Measurements from ENCODE around the gene TMEM217.

The TMEM217 gene

DNA sequence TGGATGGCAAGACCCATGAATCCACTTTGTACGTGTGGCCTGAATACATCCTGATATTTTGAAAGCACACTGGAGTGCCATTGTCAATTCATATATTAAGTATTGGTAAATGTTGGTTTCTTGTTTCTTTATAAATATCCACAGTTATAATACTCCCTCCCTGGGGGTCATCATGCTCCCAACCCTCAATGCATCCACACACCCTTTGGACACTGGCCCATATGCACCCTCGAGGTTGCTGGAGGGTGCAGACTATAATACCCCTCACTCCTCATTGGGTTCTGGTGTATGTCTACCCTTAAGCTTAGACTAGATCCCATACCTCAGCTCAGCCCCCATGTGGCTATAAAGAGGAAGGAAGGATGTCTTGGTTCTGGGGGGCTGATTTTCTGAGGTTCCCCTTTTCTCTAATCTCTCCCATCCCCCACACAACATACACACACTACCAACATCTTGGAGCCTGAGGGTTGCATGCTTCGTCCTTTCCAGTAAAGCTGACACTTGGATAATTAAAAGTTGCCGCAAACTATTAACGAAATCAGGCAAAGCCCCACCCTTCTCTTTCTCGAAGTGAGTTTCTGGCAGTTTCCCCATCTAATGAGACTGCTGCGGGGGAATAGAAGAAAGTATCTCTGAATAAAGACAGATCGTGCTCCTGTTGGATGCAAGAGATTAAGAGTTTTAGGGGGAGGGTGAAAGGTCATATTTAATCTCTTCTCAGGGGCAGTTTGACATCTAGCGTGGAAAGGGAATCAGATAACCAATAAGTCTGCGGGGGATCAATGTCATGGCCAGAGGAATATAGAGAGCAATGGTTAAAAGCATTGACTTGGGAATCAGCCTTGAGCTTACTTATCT lies 80.6 kb downstream of the TMEM217 start:
- no peaks in the 10 kb centered on the region for H3K27me3 Mint-ChIP-seq
- H3K4me1 Mint-ChIP-seq (ENCODE audit: low read depth) = peaks cover 69% of the 10 kb centered on the region
- peaks cover 46% of the 10 kb centered on the region for H3K36me3 Mint-ChIP-seq (ENCODE audit: low read depth)
- no peaks in the 10 kb centered on the region for H3K9me3 Mint-ChIP-seq
- no peak overlapping the region for H3K4me3 Mint-ChIP-seq
- H3K27ac Mint-ChIP-seq = peak overlapping the region; percentile 63

DNA sequence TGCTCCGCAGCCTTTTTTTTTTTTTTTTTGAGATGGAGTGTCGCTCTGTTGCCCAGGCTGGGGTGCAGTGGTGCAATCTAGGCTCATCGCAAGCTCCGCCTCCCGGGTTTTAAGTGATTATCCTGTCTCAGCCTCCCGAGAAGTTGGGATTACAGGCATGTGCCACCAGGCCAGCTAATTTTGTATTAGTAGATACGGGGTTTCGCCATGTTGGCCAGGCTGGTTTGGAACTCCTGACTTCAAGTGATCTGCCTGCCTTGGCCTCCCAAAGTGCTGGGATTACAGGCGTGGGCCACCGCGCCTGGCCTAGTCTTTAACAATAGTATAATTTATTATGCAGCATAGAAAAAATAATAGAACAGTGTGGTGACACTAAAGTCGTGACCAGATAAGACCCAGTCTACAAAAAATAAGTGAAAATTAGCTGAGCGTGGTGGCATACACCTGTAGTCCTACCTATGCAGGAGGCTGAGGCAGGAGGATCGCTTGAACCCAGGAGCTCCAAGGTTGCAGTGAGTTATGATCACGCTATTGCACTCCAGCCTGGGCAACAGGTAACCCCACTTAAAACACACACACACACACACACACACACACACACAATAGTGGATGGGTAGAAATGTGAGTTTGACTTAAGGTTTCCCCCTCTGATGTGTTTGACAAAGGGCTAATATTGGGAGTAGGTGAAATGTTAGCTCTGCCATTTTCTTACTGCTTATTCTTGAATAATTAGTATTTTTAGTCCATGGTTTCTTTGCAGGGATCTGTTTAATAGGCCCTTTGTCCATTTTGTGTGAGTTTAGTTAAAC lies 81.5 kb downstream of the TMEM217 start:
- H3K36me3 Mint-ChIP-seq (ENCODE audit: low read depth) = peaks cover 54% of the 10 kb centered on the region
- no peak overlapping the region for H3K4me3 Mint-ChIP-seq
- no peaks in the 10 kb centered on the region for H3K27me3 Mint-ChIP-seq
- H3K9me3 Mint-ChIP-seq = no peaks in the 10 kb centered on the region
- H3K4me1 Mint-ChIP-seq (ENCODE audit: low read depth) = peaks cover 66% of the 10 kb centered on the region
- peak overlapping the region; percentile 92 for H3K27ac Mint-ChIP-seq

DNA sequence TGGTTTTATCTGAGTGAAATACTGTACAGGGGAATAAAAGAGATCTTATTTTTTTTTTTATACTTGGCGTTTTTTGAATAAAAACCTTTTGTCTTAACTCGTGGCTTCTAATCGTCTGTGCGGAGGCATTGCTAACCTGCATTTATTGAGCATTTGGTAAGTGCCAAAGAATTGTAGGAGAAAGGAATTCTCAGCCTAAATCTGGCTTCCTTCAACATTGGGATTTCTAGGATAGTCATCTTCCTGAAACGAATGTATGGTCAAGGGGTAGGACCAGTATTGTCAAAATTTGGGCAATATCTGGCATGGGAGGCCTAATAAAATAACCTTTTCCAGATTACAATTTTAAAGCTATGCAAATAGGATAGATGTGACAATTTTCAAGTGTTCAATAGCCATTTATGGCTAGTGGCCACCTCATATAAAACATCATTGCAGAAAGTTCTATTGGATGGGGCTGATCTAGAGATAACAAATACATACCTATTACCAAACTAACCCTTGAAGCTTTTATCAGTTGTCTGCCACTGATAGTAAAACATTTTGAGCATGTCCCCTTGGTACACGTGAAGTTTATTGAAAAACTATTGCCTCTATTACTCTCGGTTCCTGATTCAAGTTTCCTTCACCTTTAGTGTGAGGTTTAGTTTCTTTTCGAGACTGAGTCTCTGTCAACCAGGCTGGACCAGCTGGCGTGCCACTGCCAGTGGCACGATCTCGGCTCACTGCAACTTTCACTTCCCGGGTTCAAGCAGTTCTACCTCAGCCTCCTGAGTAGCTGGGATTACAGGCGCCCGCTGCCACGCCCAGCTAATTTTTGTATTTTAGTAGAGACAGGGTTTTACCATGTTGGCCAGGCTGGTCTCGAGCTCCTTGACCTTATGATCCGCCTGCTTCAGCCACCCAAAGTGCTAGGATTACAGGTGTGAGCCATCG lies 82.3 kb downstream of the TMEM217 start:
- H3K4me3 Mint-ChIP-seq = peak overlapping the region; percentile 94
- no peaks in the 10 kb centered on the region for H3K27me3 Mint-ChIP-seq
- H3K9me3 Mint-ChIP-seq = no peaks in the 10 kb centered on the region
- H3K27ac Mint-ChIP-seq = peak overlapping the region; percentile 92
- H3K36me3 Mint-ChIP-seq (ENCODE audit: low read depth) = peaks cover 59% of the 10 kb centered on the region
- peaks cover 62% of the 10 kb centered on the region for H3K4me1 Mint-ChIP-seq (ENCODE audit: low read depth)

DNA sequence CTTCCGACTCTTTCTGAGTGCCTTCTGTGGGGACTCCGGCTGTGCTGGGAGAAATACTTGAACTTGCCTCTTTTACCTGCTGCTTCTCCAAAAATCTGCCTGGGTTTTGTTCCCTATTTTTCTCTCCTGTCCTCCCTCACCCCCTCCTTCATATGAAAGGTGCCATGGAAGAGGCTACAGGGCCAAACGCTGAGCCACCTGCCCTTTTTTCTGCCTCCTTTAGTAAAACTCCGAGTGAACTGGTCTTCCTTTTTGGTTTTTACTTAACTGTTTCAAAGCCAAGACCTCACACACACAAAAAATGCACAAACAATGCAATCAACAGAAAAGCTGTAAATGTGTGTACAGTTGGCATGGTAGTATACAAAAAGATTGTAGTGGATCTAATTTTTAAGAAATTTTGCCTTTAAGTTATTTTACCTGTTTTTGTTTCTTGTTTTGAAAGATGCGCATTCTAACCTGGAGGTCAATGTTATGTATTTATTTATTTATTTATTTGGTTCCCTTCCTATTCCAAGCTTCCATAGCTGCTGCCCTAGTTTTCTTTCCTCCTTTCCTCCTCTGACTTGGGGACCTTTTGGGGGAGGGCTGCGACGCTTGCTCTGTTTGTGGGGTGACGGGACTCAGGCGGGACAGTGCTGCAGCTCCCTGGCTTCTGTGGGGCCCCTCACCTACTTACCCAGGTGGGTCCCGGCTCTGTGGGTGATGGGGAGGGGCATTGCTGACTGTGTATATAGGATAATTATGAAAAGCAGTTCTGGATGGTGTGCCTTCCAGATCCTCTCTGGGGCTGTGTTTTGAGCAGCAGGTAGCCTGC lies 83.2 kb downstream of the TMEM217 start:
- H3K27ac Mint-ChIP-seq = peak overlapping the region; percentile 92
- peaks cover 62% of the 10 kb centered on the region for H3K4me1 Mint-ChIP-seq (ENCODE audit: low read depth)
- peak overlapping the region; percentile 94 for H3K4me3 Mint-ChIP-seq
- H3K9me3 Mint-ChIP-seq = no peaks in the 10 kb centered on the region
- peaks cover 59% of the 10 kb centered on the region for H3K36me3 Mint-ChIP-seq (ENCODE audit: low read depth)
- H3K27me3 Mint-ChIP-seq = no peaks in the 10 kb centered on the region

DNA sequence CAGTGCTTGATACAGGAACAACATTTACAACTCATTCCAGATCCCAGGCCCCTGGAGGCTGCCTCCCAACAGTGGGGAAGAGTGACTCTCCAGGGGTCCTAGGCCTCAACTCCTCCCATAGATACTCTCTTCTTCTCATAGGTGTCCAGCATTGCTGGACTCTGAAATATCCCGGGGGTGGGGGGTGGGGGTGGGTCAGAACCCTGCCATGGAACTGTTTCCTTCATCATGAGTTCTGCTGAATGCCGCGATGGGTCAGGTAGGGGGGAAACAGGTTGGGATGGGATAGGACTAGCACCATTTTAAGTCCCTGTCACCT lies 83.8 kb downstream of the TMEM217 start:
- Mint-ChIP-seq H3K4me1 (ENCODE audit: low read depth) (peaks cover 65% of the 10 kb centered on the region), H3K4me3 (peak overlapping the region; percentile 94), H3K27me3 (no peaks in the 10 kb centered on the region), H3K9me3 (no peaks in the 10 kb centered on the region), H3K36me3 (ENCODE audit: low read depth) (peaks cover 59% of the 10 kb centered on the region), H3K27ac (peak overlapping the region; percentile 92)

DNA sequence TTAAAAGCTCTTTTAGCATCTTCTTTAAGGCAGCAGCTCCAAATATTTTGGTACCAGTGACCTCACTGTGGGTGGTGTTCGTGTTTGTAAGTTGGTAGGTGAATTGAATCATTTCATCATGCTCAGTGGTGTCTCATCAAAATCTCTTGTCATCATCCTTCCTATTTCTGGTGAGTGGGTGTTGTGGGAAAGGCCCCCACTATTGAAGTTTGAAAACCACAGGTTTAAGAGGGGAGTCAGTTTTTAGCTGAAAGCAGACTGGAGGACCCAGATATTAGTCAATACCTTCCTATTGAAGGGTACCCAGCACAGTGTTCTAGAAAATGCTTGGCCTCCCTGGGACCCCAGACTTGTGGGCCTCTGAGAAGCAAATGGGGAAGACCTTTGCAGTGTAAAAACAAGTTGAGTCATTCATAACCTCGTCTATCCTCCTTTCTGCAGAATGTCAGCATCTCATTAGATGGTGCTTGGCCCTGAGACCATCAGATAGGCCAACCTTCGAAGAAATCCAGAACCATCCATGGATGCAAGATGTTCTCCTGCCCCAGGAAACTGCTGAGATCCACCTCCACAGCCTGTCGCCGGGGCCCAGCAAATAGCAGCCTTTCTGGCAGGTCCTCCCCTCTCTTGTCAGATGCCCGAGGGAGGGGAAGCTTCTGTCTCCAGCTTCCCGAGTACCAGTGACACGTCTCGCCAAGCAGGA lies 84.3 kb downstream of the TMEM217 start:
- peaks cover 70% of the 10 kb centered on the region for H3K4me1 Mint-ChIP-seq (ENCODE audit: low read depth)
- H3K36me3 Mint-ChIP-seq (ENCODE audit: low read depth) = peaks cover 59% of the 10 kb centered on the region
- no peaks in the 10 kb centered on the region for H3K9me3 Mint-ChIP-seq
- H3K27ac Mint-ChIP-seq = peak overlapping the region; percentile 92
- H3K4me3 Mint-ChIP-seq = peak overlapping the region; percentile 94
- no peaks in the 10 kb centered on the region for H3K27me3 Mint-ChIP-seq

DNA sequence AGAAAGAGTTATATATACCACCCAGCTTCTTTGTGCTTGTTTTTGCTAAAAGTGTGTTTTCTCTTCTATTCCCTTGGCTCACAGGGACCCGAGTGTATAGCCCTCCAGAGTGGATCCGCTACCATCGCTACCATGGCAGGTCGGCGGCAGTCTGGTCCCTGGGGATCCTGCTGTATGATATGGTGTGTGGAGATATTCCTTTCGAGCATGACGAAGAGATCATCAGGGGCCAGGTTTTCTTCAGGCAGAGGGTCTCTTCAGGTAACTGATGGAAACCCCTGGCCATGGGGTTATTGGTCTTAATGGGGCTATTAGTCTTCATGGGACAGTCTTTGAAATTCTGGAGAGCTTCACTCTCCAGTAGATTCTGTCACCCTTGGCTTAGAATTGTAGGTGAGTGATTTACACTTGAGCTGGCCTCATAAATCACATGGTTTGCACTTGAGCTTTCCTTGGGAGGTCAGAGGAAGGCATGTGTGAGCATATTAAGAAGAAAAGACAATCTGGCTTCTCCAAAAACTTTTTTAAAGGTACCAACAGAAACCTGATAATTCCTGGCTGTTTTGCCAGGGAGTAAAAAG lies 84.9 kb downstream of the TMEM217 start:
- Mint-ChIP-seq H3K9me3 (no peaks in the 10 kb centered on the region), H3K27me3 (no peaks in the 10 kb centered on the region), H3K4me1 (ENCODE audit: low read depth) (peaks cover 73% of the 10 kb centered on the region), H3K27ac (peak overlapping the region; percentile 92), H3K36me3 (ENCODE audit: low read depth) (peaks cover 59% of the 10 kb centered on the region), H3K4me3 (peak overlapping the region; percentile 94)

DNA sequence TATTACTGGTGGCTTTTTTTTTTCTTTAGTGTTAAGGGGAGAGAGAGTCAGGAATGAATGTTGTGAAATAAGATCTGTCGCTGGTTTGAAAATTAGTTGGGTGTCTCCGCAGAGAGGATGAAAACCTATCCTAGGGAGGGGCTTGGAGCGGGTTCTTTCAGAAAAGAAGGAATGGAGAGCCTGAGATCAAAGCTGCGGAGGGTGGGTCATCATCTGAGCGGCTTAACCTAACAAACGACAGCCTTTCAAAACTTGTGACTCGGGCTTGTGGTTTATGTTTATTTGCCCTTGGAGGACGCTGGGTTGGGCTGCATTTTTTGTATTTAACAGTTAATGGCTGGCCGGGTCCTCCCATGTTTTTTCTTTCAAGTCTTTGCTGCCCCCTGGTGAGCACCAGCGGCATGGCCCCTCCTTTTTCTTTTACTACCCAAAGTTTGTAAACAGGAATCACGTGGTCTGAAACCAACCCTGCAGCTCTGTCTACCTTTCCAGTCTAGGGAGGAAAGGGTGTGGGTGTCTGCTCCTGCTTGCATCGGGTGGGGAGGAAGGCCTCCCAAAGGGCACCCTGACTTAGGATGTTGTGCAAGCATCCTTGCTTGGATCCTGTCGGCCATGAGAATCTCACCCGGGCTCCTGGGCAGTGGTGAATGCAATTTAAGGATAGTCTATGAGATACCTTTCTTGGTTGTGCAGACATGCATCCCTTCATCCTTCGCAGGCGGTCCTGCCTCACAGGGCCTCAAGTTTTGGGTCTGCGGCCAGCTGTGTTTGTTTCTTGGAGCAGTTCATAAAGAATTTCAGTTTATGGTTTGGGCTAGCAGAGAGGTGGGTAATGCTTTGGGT lies 85.8 kb downstream of the TMEM217 start:
- Mint-ChIP-seq H3K4me1 (ENCODE audit: low read depth) (peaks cover 66% of the 10 kb centered on the region), H3K9me3 (no peaks in the 10 kb centered on the region), H3K27ac (peak overlapping the region; percentile 92), H3K36me3 (ENCODE audit: low read depth) (peaks cover 56% of the 10 kb centered on the region), H3K27me3 (no peaks in the 10 kb centered on the region), H3K4me3 (peak overlapping the region; percentile 94)

DNA sequence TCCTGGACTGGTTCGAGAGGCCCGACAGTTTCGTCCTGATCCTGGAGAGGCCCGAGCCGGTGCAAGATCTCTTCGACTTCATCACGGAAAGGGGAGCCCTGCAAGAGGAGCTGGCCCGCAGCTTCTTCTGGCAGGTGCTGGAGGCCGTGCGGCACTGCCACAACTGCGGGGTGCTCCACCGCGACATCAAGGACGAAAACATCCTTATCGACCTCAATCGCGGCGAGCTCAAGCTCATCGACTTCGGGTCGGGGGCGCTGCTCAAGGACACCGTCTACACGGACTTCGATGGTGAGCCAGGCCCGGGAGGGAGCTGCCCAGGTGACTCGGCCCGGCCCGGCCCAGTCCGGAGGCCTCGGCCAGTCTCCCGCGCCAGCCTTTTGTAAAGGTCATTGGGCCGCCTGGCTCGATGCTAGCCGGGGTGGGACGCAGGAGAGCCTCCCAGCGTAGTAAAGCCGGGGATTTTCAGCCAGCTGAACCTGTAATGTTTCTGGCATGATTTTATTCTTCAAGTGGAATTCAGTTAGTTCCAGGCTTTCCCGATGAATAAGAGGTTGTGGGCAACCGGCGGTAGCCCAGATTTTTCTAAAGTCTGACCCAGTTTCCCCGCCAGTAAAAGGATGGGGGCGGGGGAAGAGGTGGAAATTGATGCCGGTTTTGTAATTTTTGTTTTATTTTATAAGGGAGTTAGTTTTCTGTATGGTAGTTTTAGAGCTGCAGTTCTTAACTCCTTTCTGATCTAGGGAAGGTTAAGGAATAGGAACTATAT lies 86.6 kb downstream of the TMEM217 start:
- peaks cover 58% of the 10 kb centered on the region for H3K4me1 Mint-ChIP-seq (ENCODE audit: low read depth)
- peak overlapping the region; percentile 94 for H3K4me3 Mint-ChIP-seq
- peaks cover 51% of the 10 kb centered on the region for H3K36me3 Mint-ChIP-seq (ENCODE audit: low read depth)
- no peaks in the 10 kb centered on the region for H3K27me3 Mint-ChIP-seq
- no peaks in the 10 kb centered on the region for H3K9me3 Mint-ChIP-seq
- peak overlapping the region; percentile 92 for H3K27ac Mint-ChIP-seq

DNA sequence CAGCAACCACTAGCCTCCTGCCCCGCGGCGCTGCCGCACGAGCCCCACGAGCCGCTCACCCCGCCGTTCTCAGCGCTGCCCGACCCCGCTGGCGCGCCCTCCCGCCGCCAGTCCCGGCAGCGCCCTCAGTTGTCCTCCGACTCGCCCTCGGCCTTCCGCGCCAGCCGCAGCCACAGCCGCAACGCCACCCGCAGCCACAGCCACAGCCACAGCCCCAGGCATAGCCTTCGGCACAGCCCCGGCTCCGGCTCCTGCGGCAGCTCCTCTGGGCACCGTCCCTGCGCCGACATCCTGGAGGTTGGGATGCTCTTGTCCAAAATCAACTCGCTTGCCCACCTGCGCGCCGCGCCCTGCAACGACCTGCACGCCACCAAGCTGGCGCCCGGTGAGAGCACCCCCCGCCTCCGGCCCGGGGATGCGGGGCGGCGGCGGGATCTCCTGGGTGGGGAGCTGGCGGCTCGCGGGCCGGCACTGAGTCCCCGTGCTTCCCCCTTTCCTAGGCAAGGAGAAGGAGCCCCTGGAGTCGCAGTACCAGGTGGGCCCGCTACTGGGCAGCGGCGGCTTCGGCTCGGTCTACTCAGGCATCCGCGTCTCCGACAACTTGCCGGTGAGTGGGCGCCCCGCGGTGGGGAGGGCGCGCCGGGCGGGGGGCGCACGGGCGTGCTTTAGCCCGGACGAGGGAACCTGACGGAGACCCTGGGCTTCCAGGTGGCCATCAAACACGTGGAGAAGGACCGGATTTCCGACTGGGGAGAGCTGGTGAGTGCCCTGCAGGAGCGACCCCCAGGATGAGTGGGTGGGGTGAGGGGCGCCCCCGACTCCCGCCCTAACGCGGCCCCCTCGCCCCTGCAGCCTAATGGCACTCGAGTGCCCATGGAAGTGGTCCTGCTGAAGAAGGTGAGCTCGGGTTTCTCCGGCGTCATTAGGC lies 87.4 kb downstream of the TMEM217 start:
- Mint-ChIP-seq H3K27me3 (no peaks in the 10 kb centered on the region), H3K36me3 (ENCODE audit: low read depth) (peaks cover 46% of the 10 kb centered on the region), H3K27ac (peak overlapping the region; percentile 92), H3K4me1 (ENCODE audit: low read depth) (peaks cover 50% of the 10 kb centered on the region), H3K4me3 (peak overlapping the region; percentile 94), H3K9me3 (no peaks in the 10 kb centered on the region)

DNA sequence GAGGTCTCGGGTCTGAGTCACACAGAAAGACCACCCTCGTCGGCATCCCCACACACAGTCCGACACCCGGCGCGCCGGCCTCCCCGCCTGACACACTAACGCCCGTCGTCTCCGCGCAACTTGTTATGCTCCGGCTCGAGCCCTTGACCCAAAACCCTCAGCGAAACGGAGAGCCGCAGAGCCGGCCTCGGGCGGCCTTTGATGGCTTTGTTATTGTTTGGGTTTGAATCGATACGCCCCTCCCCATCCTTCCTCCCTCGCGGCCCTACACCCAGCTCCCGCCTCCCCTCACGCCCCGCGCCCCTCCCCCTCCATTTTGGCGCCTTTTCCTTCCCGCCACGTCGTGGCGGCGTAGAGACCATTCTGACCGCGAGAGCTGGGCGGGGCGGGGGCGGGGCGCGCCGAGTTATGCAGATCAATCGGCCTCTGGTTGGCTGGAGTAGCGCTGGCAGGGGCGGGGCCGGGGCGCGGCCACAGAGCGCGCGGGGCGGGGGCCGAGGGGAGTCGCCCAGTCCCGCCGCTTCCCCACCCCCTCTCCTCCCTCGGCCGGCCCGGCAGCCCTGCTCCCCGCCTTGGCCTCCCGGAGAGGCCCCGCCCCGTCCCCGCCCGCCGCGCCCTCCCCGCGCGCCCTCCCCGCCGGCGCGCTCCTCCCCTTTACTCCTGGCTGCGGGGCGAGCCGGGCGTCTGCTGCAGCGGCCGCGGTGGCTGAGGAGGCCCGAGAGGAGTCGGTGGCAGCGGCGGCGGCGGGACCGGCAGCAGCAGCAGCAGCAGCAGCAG lies 88.3 kb downstream of the TMEM217 start, which contains the start of gene PIM1:
Gene PIM1, plus strand, starts transcription at position 657 of the 777 bp plus-strand sequence. CDS start 424 bp downstream, outside the sequence.
- H3K27me3 Mint-ChIP-seq = no peaks in the 10 kb centered on the region
- peak within 1 kb of the TSS; percentile 95 for H3K27ac Mint-ChIP-seq
- H3K4me3 Mint-ChIP-seq = peak within 1 kb of the TSS; percentile 94
- no peaks in the 10 kb centered on the region for H3K9me3 Mint-ChIP-seq
- H3K4me1 Mint-ChIP-seq (ENCODE audit: low read depth) = peaks cover 41% of the 10 kb centered on the region
- peaks cover 38% of the 10 kb centered on the region for H3K36me3 Mint-ChIP-seq (ENCODE audit: low read depth)

All from stimulated activated naive CD8-positive, alpha-beta T cell treated with anti-CD3 and anti-CD28 coated beads, Interleukin-15, Interleukin-2, amounts not matched to agents 100 ng/mL and 50 ng/mL, for 24 hours (primary cell).